Measurements from ENCODE around the gene CNGB1.
A peak's percentile ranks its signal among the peaks of the same experiment; 100 is the strongest.
"Not testable (repeated sequence)": the region's sequence is repeated elsewhere in the genome, so short reads cannot be mapped to it uniquely, and the experiment has no call there.

CNGB1 gene

GRCh38 chr16:57926041-57926440 is 44.9 kb downstream of the CNGB1 start:
- no peak for DNase-seq (ENCODE audit: low read depth in 2 of 2)

GRCh38 chr16:57925310-57925709 is 45.6 kb downstream of the CNGB1 start:
- no peak for DNase-seq (ENCODE audit: low read depth in 2 of 2)

- no peak for DNase-seq (ENCODE audit: low read depth in 2 of 2)
These were observed 46.4 kb downstream of the CNGB1 start for GRCh38 chr16:57924514-57924913.

DNA sequence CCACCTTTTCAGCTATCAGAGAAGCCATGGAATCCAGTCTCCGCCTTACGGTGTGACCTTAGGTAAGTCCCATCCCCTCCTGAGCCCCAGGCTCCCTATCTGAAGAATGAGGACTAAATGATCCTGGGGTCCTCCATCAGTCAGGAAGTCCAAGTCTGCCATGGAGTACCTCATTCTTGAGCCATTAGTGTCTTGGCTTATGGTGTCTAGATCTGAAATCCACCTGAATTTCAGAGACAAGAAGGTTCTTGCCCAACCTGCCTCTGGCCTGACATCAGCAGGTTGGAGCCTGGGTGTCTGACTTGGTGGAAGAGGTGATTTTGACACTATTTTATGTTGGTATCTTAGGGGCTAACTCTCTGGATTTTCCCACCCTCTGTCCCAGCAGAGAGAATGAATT is 47.1 kb downstream of the CNGB1 start:
- no peak for DNase-seq (ENCODE audit: low read depth in 2 of 2)

GRCh38 chr16:57923418-57923817 is 47.5 kb downstream of the CNGB1 start:
- no peak for DNase-seq (ENCODE audit: low read depth in 2 of 2)

- DNase-seq (ENCODE audit: low read depth in 2 of 2) = no peak
These were observed 50.1 kb downstream of the CNGB1 start for GRCh38 chr16:57920880-57921229.

DNA sequence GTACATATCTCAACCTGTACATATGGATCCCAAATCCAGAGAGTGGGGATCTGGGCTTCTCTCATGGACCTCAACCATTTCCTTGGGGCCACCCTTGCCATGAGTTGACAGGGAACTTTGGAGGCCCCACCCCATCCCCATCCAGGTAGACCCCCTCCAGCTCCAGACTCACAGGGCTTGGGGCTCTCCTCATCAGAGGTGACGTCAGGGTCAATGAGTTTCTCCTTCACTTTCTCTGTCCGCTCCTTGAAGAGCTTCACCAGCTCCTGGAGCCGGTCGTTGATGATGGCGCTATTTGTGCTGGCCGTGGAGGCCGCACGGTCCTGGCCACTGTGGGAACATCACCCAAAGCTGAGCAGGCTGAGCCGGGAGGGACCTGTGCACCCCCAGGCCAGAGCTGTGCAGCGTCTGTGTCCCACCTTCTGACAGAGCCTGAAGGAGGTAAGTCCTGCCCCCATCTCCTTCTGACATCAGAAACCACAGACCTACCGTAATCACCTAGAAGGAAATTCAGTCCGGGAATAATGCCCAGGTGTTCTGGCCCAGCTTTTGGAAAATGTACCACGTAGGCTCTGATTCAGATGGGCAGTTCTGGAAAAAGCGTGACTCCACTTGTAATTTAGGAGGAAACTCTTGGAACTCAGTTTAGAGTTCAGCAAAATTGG is 50.6 kb downstream of the CNGB1 start:
- no peak for DNase-seq (ENCODE audit: low read depth in 2 of 2)

DNA sequence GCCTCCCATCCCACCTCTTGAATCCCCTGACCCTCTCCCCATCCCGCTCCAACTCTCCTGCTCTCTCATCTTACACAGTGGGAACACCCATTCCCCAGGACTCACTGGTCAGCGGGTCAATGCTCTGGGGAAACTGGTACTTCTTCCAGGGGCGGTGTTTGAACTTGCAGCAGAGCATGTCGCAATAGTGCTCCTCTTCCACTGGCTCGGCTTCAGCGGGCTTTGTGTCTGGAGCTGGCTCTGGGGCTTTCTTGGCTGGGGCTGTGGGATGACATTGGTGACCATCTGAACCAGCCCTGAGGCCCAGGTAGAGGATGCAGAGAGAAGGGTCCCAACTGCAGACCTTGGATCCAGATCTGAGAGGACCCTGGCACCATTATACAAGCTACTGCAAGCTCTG is 51.9 kb downstream of the CNGB1 start:
- DNase-seq (ENCODE audit: low read depth in 2 of 2) = no peak

- DNase-seq (ENCODE audit: low read depth in 2 of 2) = no peak
These were observed 52.5 kb downstream of the CNGB1 start for GRCh38 chr16:57918444-57918843.

GRCh38 chr16:57917929-57918328 is 53.0 kb downstream of the CNGB1 start:
- DNase-seq (ENCODE audit: low read depth in 2 of 2) = not testable (repeated sequence)

DNA sequence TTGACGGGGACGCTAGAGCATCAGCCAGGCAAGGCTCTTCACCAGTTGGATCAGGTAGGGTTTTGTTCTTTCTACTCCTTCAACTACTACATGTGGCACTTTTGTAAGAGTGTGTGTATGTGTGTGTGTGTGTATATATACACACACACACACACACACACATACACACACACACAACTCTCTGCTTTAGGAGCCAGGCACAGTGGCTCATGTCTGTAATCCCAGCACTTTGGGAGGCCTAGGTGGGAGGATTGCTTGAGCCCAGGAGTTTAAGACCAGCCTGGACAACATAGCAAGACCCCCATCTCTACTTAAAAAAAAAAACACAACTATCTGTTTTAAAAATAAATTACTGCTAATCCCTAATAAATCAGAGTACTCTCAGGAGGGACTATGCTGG is 53.4 kb downstream of the CNGB1 start:
- DNase-seq (ENCODE audit: low read depth in 2 of 2) = not testable (repeated sequence)

DNA sequence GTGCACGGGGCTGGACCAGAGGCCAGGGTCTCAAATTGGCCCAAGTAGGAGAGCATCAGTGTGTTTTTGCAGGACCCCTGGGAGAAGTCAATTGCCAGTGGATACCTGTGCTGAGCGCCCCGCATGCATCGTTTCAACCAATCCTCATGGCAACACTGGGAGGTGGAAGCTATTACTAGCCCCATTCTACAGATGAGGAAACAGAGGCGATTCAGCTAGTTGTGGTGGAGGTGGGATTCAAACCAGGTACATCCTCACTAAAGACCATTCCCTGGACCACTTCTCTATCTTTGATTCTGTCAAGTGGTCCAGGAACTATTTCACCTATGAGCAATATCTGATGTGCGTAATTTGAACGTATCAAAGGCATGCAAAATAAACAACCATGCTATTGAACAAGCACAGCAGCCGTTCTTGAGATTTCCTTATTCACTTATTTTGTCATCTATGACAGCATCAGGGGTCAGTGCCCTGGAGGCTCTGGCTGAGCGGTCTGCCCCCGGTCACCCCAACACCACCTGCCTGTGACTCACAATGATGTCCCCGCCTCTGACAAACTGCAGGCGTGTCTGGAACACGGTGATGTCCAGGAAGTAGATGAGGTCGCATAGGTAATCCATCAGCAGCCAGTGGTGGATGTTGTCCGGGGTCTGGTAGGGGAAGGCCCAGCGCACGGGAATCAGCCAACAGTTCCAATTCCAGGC is 54.0 kb downstream of the CNGB1 start:
- DNase-seq (ENCODE audit: low read depth in 2 of 2) = no peak

DNA sequence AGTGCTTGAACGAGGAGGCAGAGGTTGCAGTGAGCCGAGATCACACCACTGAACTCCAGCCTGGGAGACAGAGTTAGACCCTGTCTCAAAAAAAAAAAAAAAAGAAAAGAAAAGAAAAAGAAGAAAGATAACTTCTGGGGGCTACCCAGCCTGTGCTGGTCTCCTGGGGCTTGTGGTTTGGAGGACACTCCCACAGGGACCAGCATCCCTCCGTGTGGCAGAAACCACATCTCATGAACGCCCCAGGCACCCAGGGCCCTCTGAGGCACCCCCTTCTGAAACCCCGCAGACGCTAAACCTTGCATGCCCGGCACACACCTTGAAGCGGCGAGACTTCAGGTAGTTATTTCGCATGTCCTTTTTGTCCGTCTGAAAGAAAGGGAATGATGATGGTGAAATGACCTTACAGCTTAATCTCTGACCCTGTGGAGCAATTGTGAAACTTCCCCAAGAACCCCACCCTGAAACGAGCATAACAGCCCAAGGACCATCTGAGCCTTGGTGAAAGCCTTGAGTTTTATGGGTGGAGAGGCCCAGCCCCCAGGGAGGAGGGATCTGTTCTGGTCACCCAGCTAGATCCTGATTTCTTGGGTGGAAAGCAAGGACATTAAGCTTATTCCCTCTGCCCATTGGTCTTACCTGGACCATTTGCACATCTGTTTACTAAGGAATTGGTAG is 55.0 kb downstream of the CNGB1 start:
- DNase-seq (ENCODE audit: low read depth in 2 of 2) = no peak

GRCh38 chr16:57915267-57915666 is 55.7 kb downstream of the CNGB1 start:
- no peak for DNase-seq (ENCODE audit: low read depth in 2 of 2)

GRCh38 chr16:57914244-57915173 is 56.4 kb downstream of the CNGB1 start:
- DNase-seq (ENCODE audit: low read depth in 2 of 2) = no peak

- no peak for DNase-seq (ENCODE audit: low read depth in 2 of 2)
These were observed 58.2 kb downstream of the CNGB1 start for GRCh38 chr16:57912529-57913260.

- DNase-seq (ENCODE audit: low read depth in 2 of 2) = no peak
These were observed 59.2 kb downstream of the CNGB1 start for GRCh38 chr16:57911743-57912142.

DNA sequence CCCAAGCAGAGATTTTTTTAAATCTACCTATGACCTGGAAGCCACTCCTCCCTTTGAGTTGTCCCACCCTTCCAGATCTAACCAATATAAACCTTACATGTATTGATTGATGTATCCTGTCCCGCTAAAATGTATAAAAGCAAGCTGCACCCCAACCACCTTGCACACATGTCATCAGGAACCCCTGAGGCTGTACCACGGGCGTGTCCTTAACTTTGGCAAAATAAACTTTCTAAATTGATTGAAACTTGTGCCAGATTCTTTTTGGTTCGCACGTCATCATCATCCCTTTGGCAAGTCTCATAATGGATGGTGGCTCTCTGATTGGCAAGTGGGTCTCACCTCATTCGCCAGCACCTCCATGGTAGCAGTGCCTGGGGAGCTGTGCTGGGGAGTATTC is 60.2 kb downstream of the CNGB1 start:
- DNase-seq (ENCODE audit: low read depth in 2 of 2) = no peak

- no peak for DNase-seq (ENCODE audit: low read depth in 2 of 2)
These were observed 62.4 kb downstream of the CNGB1 start for GRCh38 chr16:57908409-57908987.

DNA sequence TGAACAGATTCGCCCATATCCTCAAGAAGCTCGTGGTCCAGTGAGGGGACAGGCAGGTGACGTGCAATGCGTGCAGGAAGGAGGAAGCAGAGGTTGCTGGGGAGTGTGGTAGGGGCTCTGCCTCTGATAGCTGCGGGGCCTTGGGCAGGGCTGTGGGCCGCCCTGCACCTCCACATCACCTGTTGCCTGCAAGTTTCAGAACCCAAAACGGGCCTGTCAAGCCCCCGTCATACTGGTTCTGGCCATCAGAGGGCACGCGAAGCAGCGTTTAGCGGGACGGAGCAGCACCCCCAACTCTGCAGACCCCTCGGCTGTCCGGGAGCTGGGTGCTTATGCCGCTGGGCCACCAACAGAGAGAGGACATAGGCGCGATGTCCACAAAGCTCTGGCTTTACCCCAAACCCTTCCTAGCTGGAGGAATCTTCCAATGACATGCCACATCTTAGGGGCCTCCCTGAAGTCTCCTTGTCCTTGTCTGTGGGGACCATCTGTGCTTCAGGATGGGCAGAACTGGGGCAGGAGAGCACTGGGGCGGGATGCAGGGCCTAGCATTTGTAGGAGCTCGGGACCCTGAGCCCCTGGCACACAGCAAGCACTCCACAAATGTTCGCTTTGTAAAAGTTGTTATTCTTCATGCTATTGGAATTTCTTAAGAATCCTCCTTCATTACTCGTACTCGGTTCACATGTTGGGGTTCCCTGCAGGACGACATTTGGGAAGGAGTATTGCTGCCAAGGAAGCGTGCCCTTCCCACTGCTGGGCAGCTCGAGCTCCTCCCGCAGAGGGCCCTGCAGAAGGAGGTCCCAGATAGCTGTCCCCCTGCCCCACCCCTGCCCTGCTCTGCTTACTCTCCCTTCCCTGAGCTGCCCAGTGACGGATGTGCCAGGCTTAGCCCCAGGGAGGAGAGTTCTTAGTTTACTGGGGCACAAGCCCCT is 64.3 kb downstream of the CNGB1 start:
- peak in 1 of 2 donors; percentile 8 for DNase-seq (ENCODE audit: low read depth in 2 of 2)

Data from stimulated activated CD4-positive, alpha-beta T cell treated with anti-CD3 and anti-CD28 coated beads, Interleukin-1b, Interleukin-23, amount 100 ng/mL, for 4 hours (primary cell).